Head of caudate nucleus (tissue), 42 donors: ENCODE results near the gene UTP15.

Source experiments
- DNase-seq, 42 donors: peaks; one replicate each; pipeline versions ENCODE4 v3.0.0 to v3.0.0-alpha.2; 2020 to 2021; ENCODE audit warnings: mixed read lengths in 7 of 42
- intact Hi-C: fragments of 100-400 bp; cut with DNase I; formaldehyde crosslinking; loops from one replicate; pipeline ENCODE4 v1.15.0; 2022

The UTP15 gene

GRCh38 chr5:73617510-73618279 is 52.2 kb downstream of the UTP15 start:
- DNase-seq: no peak
- intact Hi-C loops: no loop called here

- intact Hi-C loops: no loop called here
- no peak for DNase-seq
Observed at GRCh38 chr5:73619606-73620333, 54.2 kb downstream of the UTP15 start.

GRCh38 chr5:73620334-73620687 is 54.8 kb downstream of the UTP15 start:
- intact Hi-C loops: no loop called here

GRCh38 chr5:73623060-73623459 is 57.5 kb downstream of the UTP15 start:
- no peak for DNase-seq
- intact Hi-C loops: no loop called here

More at GRCh38 chr5:73620334-73620687, 54.8 kb downstream of the UTP15 start:
- DNase-seq: no peak

GRCh38 chr5:73623901-73624404 is 58.4 kb downstream of the UTP15 start:
- intact Hi-C loops: no loop called here
- DNase-seq: no peak

- DNase-seq: no peak
- intact Hi-C loops: no loop called here
Observed at GRCh38 chr5:73624888-73625287, 59.3 kb downstream of the UTP15 start.

- DNase-seq: peak in 21 of 42 donors; percentile 5 to 52 (median 15)
- intact Hi-C loops: no loop called here
Observed at GRCh38 chr5:73625372-73625943, 59.9 kb downstream of the UTP15 start.

- intact Hi-C loops: no loop called here
- DNase-seq: peak in 39 of 42 donors; percentile 29 to 80 (median 56)
Observed at GRCh38 chr5:73625944-73626811, 60.6 kb downstream of the UTP15 start, which contains the start of gene ARHGEF28. Gene ARHGEF28, plus strand, starts transcription at chr5:73626196. Its CDS starts 58,656 bp downstream, at chr5:73684852.

GRCh38 chr5:73626814-73627313 is 61.3 kb downstream of the UTP15 start:
- peak in 1 of 42 donors; percentile 9 for DNase-seq
- intact Hi-C loops: no loop called here

- intact Hi-C loops: no loop called here
- no peak for DNase-seq
Observed at GRCh38 chr5:73629456-73629855, 63.9 kb downstream of the UTP15 start.

GRCh38 chr5:73630765-73631164 is 65.2 kb downstream of the UTP15 start:
- no peak for DNase-seq
- intact Hi-C loops: no loop called here

- DNase-seq: no peak
- intact Hi-C loops: no loop called here
Observed at GRCh38 chr5:73631500-73631899, 66.0 kb downstream of the UTP15 start.
